NCI-H2029 (cell line): Measurements from ENCODE around the gene ZNF484.
"Not testable (repeated sequence)": the region's sequence is repeated elsewhere in the genome, so short reads cannot be mapped to it uniquely, and the experiment has no call there.

Source experiments
- DNase-seq: peaks from one replicate; lab custom pipeline; 2025; lab: John Stamatoyannopoulos, UW

The ZNF484 gene

DNA sequence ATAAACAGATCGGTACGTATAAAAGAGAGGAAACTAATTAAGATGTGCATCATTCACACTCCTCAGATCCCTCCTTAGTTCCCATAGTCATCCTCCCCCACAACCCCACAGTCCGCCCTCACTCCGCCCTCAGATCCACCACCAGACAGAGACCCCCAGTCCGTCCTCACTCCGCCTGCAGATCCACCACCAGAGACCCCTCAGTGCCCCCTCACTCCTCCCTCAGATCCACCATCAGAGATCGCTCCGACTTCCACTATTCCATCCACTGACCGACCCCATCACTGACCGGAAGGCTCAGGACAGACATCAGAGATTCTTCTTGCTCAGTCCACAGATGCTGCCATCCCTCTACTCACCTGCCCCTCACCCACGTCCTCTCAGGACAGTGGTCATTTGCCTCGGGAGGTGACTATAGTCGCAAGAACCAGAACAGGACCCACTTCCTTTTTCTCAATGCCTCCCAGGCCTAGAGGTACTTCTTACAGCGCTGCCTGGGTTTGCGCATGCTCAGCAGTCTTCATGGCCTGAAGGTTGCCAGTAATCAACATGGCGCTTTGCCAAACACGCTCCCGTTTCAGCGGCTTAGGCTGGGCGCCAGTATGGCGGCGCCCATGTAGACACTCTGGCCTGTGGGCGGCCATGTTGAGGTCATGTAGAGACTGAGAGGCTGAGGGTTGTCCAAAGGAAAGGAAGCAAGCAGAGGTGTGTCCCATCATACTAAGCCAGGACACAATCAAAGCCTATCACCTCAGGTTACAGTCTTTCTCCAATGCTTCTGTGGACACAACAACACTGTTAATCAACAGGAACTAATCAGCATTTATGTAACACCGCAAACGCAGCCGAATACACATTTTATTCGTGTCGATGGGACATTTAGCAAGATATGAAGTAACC is at the start of gene ZNF484:
Gene ZNF484 (minus strand): TSS at position 508 of the 900 bp plus-strand sequence. CDS start 3,009 bp downstream, outside the sequence.
- peak; percentile 99 for DNase-seq

DNA sequence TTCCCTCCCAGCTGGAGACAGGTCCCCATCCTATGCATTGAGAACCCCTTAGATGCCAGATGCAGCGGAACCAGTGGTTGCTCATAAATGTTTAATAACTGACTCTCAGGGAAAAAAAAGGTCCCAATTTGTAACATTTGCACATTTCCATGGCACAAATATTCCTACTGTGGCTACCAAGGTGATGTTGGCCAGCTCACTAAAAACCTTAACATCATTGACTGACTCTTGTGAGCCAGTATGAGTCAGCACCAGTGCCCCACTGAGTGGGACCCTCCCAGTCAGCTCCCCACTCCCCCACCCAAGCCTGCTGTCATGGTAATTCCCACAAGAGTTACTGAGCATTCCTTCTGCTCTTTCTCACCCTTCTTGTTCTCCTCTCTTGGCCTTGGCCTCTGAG is 42.6 kb upstream of the ZNF484 start:
- DNase-seq, result no peak

DNA sequence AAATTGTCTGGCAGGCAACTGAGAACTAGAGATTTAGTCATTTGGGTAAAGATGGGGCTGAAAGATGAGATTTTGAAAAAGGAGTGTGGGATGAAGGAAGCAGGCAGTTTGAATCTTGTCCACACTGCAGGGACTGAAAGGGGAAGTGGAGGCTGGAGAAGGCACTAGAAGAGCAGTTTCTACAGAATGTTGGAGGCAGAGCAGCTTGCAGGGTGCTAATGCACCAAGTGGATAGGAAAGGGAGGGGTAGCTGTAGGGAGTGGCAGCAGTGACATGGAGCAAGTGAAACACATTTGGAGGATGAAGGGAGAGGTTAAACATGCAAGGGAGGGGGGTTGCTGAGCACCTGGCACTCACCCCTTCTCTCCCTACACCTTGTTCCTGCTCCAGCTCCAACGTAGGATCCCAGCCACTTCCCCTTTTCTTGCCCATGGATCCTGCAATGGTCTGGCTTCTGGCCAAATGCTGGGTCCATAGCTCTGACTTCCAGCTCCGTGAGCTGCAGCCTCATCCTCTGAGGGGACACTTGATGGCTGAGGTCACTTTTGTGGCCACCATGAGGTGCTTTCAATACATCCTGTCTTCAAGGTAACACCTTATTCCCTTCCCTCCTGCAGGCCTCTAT is 39.5 kb upstream of the ZNF484 start:
- DNase-seq, result no peak

DNA sequence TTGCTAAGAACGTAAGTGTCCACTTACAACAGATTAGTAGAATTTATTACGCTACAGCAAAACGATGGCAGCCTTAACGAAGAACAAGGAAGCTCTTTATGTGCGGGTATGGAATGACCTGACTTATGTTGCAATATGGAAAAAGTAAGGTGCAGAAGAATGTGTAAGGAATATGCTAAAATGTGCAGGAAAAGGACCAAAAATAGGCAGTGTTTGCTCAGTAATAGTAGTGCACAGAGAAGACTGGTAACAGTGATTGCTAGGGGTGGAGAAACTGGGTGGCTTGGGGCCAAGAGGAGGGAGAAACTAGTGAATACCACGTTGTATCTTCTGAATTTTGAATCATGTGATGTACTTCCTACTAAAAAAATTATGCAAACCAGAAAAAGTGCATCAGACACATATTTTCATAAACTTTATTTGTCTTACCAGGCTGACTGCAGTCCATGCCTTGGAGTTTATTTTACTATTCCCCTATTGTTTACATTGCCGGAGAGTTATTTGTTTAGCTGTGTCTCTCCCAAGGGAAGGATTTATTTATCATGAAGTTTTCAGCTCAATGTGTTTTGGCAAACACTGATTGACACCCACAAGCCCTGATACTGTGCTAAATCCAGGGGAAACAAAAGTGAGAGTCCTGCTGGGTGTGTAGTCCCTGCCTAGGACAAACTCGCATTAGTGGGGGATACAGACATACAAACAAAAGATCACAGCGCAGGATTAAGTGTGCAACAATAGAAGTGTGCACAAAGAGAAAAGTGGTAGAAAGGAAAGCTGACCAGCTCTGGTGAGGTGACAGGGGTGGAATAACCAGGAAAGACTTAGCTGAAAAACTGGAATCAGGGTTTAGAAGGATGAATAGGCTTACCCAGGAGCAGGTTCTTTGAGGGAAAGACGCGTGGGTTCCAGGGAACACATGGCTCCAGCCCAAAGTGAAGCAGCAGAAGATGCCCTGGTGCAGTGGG is 34.0 kb upstream of the ZNF484 start:
- no peak for DNase-seq

DNA sequence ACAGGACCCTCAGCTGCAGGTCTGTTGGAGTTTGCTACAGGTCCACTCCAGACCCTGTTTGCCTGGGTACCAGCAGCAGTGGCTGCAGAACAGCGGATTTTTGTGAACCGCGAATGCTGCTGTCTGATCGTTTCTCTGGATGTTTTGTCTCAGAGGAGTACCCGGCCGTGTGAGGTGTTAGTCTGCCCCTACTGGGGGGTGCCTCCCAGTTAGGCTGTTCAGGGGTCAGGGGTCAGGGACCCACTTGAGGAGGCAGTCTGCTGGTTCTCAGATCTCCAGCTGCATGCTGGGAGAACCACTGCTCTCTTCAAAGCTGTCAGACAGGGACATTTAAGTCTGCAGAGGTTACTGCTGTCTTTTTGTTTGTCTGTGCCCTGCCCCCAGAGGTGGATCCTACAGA is 27.3 kb upstream of the ZNF484 start:
- not testable (repeated sequence) for DNase-seq

DNA sequence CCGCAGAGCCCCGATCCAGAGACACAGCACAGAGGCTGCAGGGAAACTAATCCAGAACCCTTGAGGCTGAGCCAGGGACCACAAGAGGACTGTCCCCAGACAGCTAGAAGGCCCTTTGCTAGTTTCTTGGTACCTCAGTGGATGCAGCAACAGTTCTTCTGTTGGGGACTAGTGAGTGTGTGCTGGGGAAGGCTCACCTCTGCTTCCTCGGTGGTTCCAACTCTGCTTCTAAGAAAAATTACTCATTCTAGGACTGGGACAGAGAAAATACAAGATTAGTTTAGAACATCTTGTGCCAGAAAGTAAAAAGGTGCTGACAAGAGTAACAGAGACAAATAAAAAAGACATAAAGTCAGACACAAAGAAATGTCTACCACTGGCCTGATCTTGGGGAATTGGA is 19.5 kb upstream of the ZNF484 start:
- no peak for DNase-seq

DNA sequence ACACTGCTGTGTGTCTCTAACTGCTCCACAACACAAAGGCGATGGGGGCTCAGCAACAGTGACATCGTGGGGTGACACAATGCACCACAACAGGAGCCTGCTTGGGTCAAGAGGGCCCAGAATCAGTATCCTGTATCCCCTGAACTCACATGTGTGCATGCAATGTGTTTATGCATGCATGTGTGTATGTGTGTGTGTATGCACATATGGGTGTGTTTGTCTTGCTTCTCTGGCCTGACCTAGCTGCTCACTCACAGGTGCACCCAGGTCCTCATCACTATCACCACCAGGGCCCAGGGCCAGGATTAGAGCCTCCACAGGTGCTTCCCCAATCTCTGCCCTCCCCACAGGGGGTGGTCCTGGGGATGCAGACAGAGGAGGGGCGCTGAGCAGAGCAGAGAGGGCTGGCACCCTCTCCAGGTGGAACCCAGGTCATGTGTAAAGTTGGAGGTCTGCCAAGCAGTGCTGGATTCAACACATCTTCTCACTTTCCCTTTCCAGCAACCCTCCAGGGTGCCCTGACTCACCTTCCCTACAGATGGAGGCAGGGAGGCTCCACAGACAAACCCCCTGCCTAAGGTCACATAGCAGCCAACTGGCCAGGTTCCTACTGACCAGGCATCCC is 18.1 kb upstream of the ZNF484 start:
- DNase-seq, result no peak

DNA sequence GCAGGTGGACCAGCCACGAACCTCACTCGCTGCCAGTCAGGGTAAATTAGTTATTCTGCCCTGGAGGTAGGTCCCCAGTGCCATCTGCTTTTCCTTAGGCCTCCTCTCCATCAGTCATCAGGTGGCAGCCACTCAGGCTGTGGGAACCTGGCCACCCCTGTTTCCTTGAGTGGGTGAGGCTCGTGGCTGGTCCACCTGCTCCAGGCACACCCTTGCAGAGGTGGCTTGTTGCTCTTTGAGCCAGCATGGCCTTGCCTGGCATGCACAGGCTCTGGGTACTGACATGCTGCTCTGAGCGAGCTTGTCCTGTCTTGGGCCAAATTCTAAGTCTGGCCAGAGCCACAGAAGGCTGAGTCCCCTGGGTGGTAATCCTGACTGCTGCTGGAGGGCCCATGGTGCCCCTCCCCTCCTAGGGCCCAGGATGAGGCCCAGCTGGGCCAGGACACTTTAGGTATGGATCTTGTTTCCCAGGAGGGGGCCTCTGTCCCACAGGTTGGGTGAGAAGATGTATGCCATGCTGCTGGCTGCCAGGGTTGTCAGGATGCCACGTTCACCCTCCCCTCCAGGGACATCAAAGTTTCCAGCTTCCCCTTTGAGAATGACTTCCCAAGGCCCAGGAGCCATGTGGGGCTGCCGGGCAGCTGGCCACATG is 17.0 kb upstream of the ZNF484 start:
- DNase-seq, result no peak

DNA sequence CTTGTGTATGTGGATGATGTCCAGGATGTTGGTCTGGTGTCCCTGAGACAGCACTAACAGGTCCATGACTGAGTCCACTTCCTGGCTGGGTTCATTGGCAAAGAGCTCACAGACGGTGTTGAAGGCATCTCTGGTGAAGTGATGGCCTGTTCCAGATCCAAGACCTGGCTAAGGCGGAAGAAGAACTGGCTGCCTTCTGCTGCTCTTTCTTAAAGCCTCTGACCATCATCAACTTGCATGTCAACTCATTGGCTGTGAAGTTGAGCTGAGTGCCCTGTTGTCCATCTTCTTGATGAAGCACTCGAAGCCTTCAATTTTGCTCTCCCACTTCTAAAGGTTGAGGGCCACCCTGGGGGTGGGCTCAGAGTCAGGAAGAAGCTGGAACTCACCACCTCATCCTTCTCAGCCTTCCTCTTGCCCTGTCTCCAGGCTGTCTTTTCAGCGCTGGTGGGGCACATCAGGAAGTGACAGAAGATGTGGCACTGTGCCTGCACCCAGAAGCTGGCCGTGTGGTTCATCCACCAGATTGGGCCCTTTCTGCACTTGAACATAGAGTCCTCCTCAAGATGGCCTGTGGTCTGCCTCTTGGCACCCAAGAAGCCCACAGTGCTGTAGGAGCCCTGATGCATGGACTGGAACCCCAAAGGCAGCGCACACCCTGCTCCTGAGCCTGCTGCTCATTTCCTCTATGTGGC is 16.2 kb upstream of the ZNF484 start:
- DNase-seq, result not testable (repeated sequence)

DNA sequence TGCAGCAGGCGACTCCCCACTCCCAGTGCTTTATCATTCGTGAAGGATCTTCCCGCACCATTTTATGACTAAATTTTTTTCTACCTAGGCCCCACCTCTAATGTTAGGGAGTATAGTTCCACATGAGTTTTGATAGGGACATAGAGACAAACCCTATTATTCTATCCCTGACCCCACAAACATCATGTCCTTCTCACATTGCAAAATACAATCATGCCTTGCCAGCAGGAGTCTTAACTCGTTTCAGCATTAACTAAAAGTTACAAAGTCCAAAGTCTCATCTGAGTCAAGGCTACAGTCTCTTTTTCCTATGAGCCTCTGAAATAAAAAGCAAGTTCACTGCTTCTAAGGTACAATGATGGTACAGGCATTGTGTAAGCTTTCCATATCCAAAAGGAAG is 14.4 kb upstream of the ZNF484 start:
- not testable (repeated sequence) for DNase-seq

DNA sequence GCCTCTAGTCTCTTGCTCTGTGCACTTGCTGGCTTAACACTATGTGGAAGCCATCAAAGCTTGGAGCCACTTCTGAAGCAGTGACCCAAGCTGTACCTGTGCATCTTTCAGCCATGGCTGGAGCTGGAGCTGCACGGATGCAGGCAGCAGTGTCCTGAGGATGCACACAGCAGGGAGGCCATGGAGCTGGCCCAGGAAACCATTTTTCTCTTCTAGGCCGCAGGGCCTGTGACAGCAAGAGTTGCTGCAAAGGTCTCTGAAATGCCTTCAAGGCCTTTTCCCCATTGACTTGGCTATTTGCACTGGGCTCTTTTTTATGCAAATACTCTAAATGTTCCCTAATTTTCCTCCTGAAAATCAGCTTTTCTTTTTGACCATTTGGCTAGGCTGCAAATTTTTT is 12.9 kb upstream of the ZNF484 start:
- no peak for DNase-seq

DNA sequence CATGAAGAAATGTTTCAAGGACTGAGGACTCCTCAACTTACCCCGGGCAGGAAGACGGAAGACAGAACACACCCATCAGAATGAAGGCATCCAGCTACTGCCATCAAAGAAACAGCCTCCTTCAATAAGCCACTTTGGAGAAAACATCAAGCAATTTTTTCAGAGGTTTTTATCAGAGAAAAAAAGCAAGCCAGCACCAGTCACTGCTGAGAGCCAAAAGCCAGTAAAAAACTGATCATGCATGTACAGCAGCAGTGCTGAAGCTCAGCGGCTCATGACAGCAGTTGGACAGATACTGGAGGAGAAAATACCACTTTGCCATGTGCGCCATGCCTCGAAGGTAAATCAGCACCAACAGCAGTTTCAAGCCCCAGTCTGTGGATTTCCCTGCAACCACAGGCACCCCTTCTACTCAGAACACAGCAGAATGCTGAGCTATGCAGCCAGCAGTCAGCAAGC is 10.1 kb upstream of the ZNF484 start:
- DNase-seq, result no peak

DNA sequence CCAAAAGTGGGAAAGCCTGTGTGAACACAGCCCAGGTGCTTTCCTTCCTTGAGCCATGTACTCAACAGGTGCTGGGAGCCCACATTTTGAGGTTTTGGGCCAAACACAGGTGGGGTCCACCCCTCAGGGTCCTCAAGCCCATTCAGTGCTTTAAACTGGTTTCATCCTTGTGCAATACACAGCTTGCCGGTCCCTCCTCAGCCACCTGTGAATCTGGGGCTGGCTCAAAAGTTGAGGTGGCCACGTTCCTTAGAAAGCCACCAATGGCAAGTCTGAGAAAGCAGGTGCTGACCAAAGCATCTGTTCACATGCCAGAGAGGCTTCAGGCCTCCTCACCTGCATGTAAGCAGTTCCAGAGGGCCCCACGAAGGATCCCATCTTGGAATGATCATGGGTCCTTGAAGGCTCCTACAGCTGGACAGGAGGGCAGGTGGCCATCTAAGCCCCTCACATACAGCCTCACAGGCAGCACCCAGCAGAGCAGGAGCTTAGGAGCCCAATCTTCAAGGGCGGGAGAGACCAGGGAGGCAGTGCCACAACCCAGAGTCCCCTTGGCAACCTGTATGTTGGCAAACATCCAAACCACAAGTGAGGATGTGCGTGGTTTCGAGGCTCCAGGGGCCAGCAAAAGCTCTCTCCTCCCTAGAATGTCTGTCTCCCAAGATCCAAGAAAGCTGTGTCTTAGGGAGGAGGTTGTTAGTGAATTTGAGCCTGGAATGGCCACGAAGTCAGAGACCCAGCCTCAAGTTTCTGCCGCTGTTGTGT is 9.2 kb upstream of the ZNF484 start:
- peak; percentile 39 for DNase-seq

DNA sequence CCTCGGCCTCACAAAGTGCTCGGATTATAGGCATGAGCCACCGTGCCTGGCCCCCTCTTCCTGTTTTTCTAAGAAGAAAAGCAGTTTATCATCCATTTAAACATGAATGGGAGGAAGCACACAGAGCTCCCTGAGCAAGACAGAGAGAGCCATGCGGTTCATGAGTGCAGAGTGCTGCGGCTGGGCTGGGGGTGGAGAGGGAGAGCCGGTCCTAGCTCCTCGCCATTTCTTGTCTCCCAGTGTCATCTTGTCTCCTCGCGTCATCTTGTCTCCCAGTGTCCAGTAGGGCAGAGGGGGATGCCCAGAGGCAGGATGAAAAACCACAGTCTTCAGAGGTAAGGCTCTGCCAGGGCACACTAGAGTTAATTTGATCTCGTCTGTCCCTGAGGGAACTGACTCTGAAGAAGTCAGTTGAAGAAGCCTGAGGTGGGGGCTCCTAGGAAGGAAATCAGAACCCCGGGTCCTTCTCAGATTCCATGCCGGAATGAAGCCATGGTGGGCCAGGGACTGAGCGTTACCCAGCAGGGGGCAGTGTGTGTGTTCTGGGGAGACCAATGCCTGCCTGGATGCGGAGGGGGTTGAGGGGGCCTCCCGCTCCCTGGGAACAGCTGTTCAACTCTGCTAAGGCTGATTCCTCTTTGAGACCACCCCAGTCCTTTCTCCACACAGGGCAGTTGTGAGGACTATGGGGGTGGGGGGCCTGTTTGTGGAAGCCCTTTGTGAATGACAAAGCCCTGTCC is 6.0 kb upstream of the ZNF484 start:
- DNase-seq, result not testable (repeated sequence)

DNA sequence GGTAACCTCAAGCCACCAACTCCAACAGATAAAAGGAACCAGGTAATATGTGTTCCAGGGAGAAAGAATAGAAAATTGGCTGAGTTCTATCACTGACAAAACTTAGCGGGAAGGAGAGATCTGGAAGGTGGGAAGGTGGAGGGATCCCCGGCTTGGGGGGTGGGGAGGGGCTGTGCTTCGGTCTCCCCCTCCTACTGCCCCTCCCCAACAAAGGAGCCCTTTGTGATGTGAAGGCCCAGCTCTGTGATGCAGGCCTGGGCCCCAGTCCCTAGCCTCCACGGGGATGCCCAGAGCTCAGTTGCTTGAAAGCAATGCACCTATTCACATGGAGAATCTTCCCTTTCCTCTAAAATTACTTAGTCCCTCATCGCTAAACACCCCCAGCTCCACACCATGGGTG is 4.4 kb upstream of the ZNF484 start:
- no peak for DNase-seq

DNA sequence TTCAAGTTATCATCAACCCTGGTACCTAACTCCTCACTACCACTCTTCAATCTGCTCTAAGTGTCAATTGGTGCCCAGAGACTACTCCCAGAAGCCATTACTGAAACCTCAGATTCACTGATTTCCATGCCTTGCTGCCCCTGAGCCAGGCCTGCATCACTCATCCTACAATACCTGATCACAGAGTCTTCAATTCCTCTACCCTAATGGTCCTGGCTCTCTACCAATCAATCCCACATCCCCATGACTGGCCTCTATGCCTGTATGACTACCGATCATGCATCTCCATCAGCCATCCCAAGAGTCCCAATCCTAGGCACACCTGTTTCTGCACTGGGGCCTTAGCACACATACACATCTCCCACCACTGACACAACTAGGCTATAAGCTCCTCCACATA is 2.5 kb downstream of the ZNF484 start:
- no peak for DNase-seq

DNA sequence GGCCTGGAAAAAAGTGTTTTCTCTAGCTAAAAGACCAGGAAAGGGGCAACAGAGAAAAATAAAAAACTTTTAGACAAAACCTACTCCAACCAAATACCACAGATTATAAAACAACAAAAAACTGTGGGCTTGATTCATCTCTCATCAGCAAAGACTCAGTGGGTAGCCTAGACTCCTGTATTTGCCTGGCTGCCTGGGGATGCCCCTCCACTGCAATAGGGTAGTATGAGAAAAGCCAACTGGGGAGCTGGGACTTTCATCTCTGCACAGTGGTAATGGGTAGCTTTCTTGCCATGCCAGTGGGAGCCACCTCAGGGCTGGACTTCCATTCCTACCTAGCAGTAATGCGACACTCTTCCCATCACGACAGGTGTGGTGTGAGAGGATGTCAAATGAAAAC is 7.5 kb downstream of the ZNF484 start:
- no peak for DNase-seq

DNA sequence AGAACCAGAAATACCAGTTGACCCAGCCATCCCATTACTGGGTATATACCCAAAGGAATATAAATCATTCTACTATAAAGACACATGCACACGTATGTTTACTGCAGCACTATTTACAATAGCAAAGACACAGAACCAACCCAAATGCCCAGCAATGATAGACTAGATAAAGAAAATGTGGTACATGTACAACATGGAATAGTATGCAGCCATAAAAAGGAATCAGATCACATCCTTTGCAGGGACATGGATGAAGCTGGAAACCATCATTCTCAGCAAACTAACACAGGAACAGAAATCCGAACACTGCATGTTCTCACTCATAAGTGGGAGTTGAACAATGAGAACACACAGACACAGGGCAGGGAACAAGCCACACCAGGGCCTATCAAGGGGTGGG is 11.2 kb downstream of the ZNF484 start:
- DNase-seq, result not testable (repeated sequence)

DNA sequence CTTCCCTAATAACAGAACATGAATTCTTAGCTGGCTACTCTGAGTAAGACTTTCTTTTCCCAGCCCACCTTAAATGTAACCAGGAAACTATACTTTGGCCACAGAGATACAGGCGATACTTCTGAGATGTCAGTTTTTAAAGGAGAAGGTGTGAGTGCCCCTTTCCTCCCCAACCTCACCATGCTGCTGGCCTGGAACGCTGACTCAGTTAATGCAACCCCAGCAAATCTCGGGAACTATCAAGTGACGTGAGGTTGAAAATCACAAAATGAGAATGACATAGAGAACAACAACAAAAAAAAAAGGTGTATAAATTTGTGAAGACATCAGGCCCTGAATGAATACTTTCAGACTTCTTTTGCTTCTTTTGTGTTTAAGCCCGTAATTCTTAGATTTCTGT is 13.7 kb downstream of the ZNF484 start:
- DNase-seq, result no peak
